Activated naive CD8-positive, alpha-beta T cell treated with anti-CD3 and anti-CD28 coated beads for 36 hours (primary cell): Measurements from ENCODE around the gene THSD4. TPM values are rescaled to one million over a fixed set of nuclear protein-coding genes. Genes with fewer than 3 reads are reported as not detected.

Source experiments
- DNase-seq: peaks from one replicate; pipeline ENCODE4 v3.0.0; 2021
- H3K27ac Mint-ChIP-seq: one replicate; pipeline ENCODE4 v1.8.0; 2022; ENCODE audit warnings: mild to moderate bottlenecking, moderate library complexity, mixed read lengths
- H3K27me3 Mint-ChIP-seq: one replicate; pipeline ENCODE4 v1.8.0; 2022; ENCODE audit warnings: mild to moderate bottlenecking, mixed read lengths
- H3K36me3 Mint-ChIP-seq: one replicate; pipeline ENCODE4 v1.8.0; 2021; ENCODE audit warnings: mild to moderate bottlenecking, mixed read lengths
- H3K4me1 Mint-ChIP-seq: one replicate; pipeline ENCODE4 v1.8.0; 2021; ENCODE audit warnings: mixed read lengths
- H3K4me3 Mint-ChIP-seq: one replicate; pipeline ENCODE4 v1.8.0; 2022; ENCODE audit warnings: mild to moderate bottlenecking, moderate library complexity, mixed read lengths
- H3K9me3 Mint-ChIP-seq: one replicate; pipeline ENCODE4 v1.8.0; 2022; ENCODE audit warnings: mixed read lengths
- total RNA-seq, 2 experiments: library from RNA; stranded (reverse); gene quantifications; one replicate each; pipeline ENCODE4 v1.2.3, GENCODE V29; 2021

Gene THSD4
- total RNA-seq, 2 experiments from 2014 or later = not detected

DNA sequence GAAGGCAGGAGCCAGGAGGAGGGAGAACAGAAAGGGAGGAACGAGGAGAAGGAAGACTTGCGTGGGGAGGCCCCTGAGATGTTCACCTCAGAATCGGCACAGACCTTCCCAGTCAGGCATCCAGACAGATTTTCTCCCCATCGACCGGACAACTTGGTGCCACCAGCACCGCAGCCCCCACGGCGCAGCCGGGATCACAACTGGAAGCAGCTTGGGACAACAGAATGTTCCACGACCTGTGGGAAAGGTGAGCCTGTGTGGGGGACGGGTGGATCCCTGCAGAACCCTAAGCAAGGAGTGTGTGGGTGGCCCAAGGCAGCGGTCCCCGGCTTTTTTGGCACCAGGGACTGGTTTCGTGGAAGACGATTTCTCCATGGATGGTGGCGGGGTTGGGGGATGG is 622.5 kb downstream of the THSD4 start:
- Mint-ChIP-seq H3K36me3 (no peaks in the 10 kb centered on the region), H3K27ac (no peak overlapping the region), H3K4me3 (no peak overlapping the region), H3K9me3 (no peaks in the 10 kb centered on the region), H3K4me1 (no peaks in the 10 kb centered on the region), H3K27me3 (peaks cover 3% of the 10 kb centered on the region)
- no peak for DNase-seq

- DNase-seq = no peak
- H3K4me3 Mint-ChIP-seq = no peak overlapping the region
Observed at GRCh38 chr15:71739355-71739754, 624.1 kb downstream of the THSD4 start.

GRCh38 chr15:71742964-71743363 is 627.7 kb downstream of the THSD4 start:
- no peak for DNase-seq
- Mint-ChIP-seq H3K9me3 (no peaks in the 10 kb centered on the region), H3K4me1 (peaks cover 2% of the 10 kb centered on the region), H3K27me3 (peaks cover 16% of the 10 kb centered on the region), H3K4me3 (no peak overlapping the region), H3K36me3 (no peaks in the 10 kb centered on the region), H3K27ac (no peak overlapping the region)

More at GRCh38 chr15:71739355-71739754, 624.1 kb downstream of the THSD4 start:
- H3K27ac Mint-ChIP-seq = no peak overlapping the region
- no peaks in the 10 kb centered on the region for H3K9me3 Mint-ChIP-seq
- H3K27me3 Mint-ChIP-seq = peaks cover 4% of the 10 kb centered on the region
- no peaks in the 10 kb centered on the region for H3K36me3 Mint-ChIP-seq
- peaks cover 2% of the 10 kb centered on the region for H3K4me1 Mint-ChIP-seq

DNA sequence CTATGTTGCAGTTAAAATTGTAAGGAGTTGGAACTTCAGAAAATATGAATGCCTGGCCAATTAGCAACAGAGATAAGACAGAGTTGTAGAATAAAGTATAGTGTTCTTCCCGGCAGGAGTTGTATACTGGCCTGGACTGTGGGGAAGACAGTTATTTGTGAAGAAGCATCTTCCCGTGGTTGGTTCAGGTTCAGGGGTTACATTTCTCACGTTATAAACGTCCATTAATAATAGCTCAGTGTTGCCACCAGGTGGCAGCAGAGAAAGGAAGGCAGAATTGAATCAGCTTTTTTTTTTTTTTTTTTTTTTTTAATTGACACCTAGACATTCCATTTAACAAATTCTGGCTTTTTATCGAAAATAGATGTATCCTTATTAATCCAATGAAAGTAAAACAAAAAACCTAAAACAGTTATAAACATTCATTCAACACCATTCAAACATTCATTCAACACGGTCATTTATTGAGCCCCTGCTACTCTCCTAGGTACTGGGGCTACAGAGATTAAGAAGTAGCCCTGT is 628.7 kb downstream of the THSD4 start:
- Mint-ChIP-seq H3K4me3 (no peak overlapping the region), H3K4me1 (peaks cover 2% of the 10 kb centered on the region), H3K27me3 (peaks cover 16% of the 10 kb centered on the region), H3K27ac (no peak overlapping the region), H3K36me3 (no peaks in the 10 kb centered on the region), H3K9me3 (no peaks in the 10 kb centered on the region)
- DNase-seq = peak; percentile 41

DNA sequence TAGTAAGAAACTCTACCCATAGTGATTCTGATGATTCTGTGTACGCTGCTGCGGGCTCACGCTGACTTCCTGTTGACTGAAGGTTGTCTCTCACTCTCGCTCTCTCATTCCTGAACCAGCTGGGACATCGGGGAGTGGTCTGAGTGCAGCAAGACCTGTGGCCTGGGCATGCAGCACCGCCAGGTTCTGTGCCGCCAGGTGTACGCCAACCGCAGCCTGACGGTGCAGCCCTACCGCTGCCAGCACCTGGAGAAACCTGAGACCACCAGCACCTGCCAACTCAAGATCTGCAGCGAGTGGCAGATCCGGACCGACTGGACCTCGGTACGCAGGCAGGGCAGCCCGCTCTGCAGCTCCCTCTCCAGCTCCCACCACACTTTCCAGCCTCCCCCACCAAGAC is 631.4 kb downstream of the THSD4 start:
- peaks cover 22% of the 10 kb centered on the region for H3K27me3 Mint-ChIP-seq
- DNase-seq = no peak
- no peak overlapping the region for H3K27ac Mint-ChIP-seq
- H3K4me1 Mint-ChIP-seq = peaks cover 2% of the 10 kb centered on the region
- H3K9me3 Mint-ChIP-seq = no peaks in the 10 kb centered on the region
- H3K4me3 Mint-ChIP-seq = no peak overlapping the region
- no peaks in the 10 kb centered on the region for H3K36me3 Mint-ChIP-seq

DNA sequence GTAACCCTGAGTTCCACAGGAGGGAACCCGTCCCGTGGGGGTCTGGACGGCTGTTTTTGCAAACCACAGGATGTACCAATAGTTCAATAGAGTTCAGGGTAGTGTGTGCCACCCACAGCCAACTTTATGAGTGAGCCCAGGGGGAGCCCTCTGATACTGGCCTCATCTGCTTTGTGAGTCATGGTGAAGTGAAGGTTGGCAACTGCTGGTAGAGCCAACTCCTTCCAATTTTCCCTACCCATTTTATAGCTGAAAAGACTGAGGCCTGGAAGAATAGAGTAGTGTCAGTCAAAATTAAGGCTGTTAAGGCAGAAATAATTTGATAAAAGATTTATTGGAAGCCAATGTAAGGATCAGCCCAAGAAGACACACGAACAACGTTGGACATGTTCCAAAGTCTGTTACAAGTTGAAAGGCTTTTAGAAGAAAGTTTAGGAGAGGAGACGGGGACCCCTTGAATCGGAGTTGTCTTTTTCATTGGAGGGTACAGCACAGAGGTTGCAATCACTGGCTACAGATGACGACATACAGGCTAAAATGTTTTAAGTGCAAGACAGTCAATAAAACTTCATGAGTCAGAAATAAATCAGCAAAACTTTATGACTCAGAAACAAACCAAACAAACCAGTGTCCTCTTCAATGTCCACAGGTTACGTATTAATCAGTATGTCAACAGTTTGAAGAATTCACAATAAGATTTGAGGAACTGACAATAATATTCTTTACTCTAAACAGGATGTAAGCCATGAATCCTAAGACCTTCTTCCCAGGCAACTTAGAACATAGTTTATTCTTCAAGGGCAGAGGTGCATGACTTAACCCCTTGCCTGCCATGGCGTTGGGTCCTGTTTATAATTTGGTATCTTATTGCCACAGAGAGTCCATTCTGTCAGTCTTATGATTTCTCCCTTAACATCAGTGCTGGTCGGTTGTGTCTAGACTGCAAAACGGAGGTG is 632.1 kb downstream of the THSD4 start:
- Mint-ChIP-seq H3K27me3 (peaks cover 25% of the 10 kb centered on the region), H3K9me3 (no peaks in the 10 kb centered on the region), H3K4me1 (peaks cover 2% of the 10 kb centered on the region), H3K27ac (no peak overlapping the region), H3K4me3 (no peak overlapping the region), H3K36me3 (no peaks in the 10 kb centered on the region)
- no peak for DNase-seq

DNA sequence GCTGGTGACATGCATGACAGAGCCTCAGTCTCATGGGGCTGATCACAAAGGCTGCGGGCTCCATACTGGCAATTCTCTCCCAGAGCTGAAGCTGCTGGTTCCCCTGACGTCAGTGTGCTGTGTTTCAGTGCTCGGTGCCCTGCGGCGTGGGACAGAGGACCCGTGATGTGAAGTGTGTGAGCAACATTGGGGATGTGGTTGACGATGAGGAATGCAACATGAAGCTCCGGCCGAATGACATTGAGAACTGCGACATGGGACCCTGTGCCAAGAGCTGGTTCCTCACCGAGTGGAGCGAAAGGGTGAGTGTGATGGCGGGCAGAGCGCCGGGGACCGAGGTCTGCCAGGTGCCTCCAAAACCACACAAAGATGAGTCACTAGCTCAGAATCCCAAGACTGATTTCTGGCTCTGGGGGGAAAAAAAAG is 633.0 kb downstream of the THSD4 start:
- H3K27ac Mint-ChIP-seq = no peak overlapping the region
- no peak for DNase-seq
- H3K9me3 Mint-ChIP-seq = no peaks in the 10 kb centered on the region
- H3K4me1 Mint-ChIP-seq = peaks cover 2% of the 10 kb centered on the region
- H3K27me3 Mint-ChIP-seq = peaks cover 30% of the 10 kb centered on the region
- no peak overlapping the region for H3K4me3 Mint-ChIP-seq
- H3K36me3 Mint-ChIP-seq = no peaks in the 10 kb centered on the region

DNA sequence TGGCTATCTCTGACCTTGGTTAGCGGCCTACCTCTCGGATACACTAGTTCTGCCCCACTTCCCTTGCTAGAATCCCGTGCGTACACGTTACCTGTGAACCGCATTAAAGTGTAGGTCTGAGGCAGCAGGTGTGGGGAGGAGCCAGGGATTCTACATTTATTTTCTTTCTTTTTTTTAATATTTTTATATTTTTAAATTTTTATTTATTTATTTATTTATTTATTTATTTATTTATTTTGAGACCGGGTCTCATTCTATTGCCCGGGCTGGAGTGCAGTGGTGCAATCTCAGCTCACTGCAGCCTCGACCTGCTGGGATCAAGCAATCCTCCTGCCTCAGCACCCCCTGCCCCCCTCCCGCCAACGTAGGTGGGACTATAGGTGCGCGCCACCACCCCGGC is 634.2 kb downstream of the THSD4 start:
- no peaks in the 10 kb centered on the region for H3K4me1 Mint-ChIP-seq
- H3K9me3 Mint-ChIP-seq = no peaks in the 10 kb centered on the region
- H3K4me3 Mint-ChIP-seq = no peak overlapping the region

DNA sequence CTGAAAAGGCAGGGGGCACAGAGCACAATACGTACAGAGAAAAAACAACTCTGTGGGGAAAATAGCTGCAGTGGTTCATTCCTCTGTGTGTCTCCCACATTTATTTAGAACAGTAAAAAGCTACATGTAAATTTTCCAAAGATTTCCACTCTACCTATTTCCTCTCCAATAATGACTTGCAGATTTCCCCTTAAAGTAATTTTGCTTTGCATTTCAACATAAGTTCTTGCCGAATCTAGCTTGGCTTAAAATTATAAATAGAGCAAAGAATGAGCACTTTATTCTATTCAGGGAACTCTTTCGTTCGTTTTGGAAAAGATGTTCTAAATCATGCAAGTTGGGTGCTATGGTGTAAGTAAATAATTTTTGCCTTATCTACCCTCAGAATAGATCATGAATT is 636.9 kb downstream of the THSD4 start:
- peaks cover 23% of the 10 kb centered on the region for H3K27me3 Mint-ChIP-seq
- no peak overlapping the region for H3K27ac Mint-ChIP-seq
- H3K9me3 Mint-ChIP-seq = peaks cover 2% of the 10 kb centered on the region
- no peaks in the 10 kb centered on the region for H3K36me3 Mint-ChIP-seq
- no peak overlapping the region for H3K4me3 Mint-ChIP-seq
- no peaks in the 10 kb centered on the region for H3K4me1 Mint-ChIP-seq
- DNase-seq = no peak

More for the DNA sequence above, 634.2 kb downstream of the THSD4 start:
- DNase-seq = no peak
- H3K27ac Mint-ChIP-seq = no peak overlapping the region
- H3K36me3 Mint-ChIP-seq = no peaks in the 10 kb centered on the region
- peaks cover 24% of the 10 kb centered on the region for H3K27me3 Mint-ChIP-seq

GRCh38 chr15:71752604-71753289 is 637.5 kb downstream of the THSD4 start:
- DNase-seq = no peak
- no peaks in the 10 kb centered on the region for H3K36me3 Mint-ChIP-seq
- peaks cover 23% of the 10 kb centered on the region for H3K27me3 Mint-ChIP-seq
- no peak overlapping the region for H3K4me3 Mint-ChIP-seq
- no peak overlapping the region for H3K27ac Mint-ChIP-seq
- peaks cover 2% of the 10 kb centered on the region for H3K9me3 Mint-ChIP-seq
- H3K4me1 Mint-ChIP-seq = no peaks in the 10 kb centered on the region

GRCh38 chr15:71753346-71753745 is 638.1 kb downstream of the THSD4 start:
- Mint-ChIP-seq H3K4me3 (no peak overlapping the region), H3K9me3 (peaks cover 2% of the 10 kb centered on the region), H3K36me3 (no peaks in the 10 kb centered on the region), H3K27ac (no peak overlapping the region), H3K4me1 (no peaks in the 10 kb centered on the region), H3K27me3 (peaks cover 23% of the 10 kb centered on the region)
- no peak for DNase-seq

DNA sequence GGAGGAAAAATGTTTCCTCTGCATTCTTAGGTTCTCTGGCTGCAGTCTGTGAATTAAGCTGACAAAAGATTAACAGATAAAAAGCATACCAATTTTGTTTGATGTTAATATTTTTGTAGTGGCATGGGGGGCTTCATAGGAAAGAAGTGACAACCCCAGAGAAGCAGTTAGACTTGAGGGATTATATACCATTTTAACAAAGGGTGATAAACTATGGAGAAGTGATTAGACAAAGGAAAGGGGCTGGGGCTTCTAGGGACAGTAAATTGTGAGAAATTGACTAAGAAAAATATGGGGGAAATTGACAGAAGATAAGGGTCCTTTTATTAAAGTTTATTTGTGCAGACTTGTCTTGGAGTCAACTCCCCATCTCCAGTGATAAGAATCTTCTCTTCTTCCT is 639.4 kb downstream of the THSD4 start:
- DNase-seq = no peak
- Mint-ChIP-seq H3K9me3 (peaks cover 2% of the 10 kb centered on the region), H3K27ac (no peak overlapping the region), H3K36me3 (no peaks in the 10 kb centered on the region), H3K4me1 (no peaks in the 10 kb centered on the region), H3K27me3 (peaks cover 23% of the 10 kb centered on the region), H3K4me3 (no peak overlapping the region)

- peaks cover 4% of the 10 kb centered on the region for H3K9me3 Mint-ChIP-seq
Observed at GRCh38 chr15:71755092-71755970, 640.1 kb downstream of the THSD4 start.

GRCh38 chr15:71756599-71757352 is 641.5 kb downstream of the THSD4 start:
- H3K36me3 Mint-ChIP-seq = peaks cover 3% of the 10 kb centered on the region
- H3K27ac Mint-ChIP-seq = no peak overlapping the region
- H3K27me3 Mint-ChIP-seq = peaks cover 17% of the 10 kb centered on the region
- no peak overlapping the region for H3K4me3 Mint-ChIP-seq
- H3K4me1 Mint-ChIP-seq = no peaks in the 10 kb centered on the region
- DNase-seq = no peak
- peaks cover 11% of the 10 kb centered on the region for H3K9me3 Mint-ChIP-seq

More at GRCh38 chr15:71755092-71755970, 640.1 kb downstream of the THSD4 start:
- Mint-ChIP-seq H3K4me1 (no peaks in the 10 kb centered on the region), H3K27me3 (peaks cover 22% of the 10 kb centered on the region), H3K4me3 (no peak overlapping the region), H3K36me3 (peaks cover 2% of the 10 kb centered on the region), H3K27ac (no peak overlapping the region)
- no peak for DNase-seq
